Measurements from ENCODE around the gene LRRC4C. TPM values are rescaled to one million over a fixed set of nuclear protein-coding genes. Genes with fewer than 3 reads are reported as not detected.
"Not testable (repeated sequence)": the region's sequence is repeated elsewhere in the genome, so short reads cannot be mapped to it uniquely, and the experiment has no call there.

LRRC4C gene
- total RNA-seq, 2 experiments from 2014 or later = not detected

GRCh38 chr11:40204228-40204627, 1255.2 kb downstream of the LRRC4C start:
- DNase-seq (no peak), ATAC-seq (ENCODE audit: poor library complexity) (no peak)
- POLR2A ChIA-PET = no interaction called here
- H3K4me3 Mint-ChIP-seq = no peak overlapping the region
- no peaks in the 10 kb centered on the region for H3K36me3 Mint-ChIP-seq (ENCODE audit: low read depth)
- Histone ChIP-seq H3K27ac (ENCODE audit: low read depth in 1 of 2, low read length in 2 of 2) (no peak overlapping the region), H3K27me3 (ENCODE audit: control insufficient read depth in 1 of 2, insufficient read depth in 2 of 2, low read length in 2 of 2) (no peaks in the 10 kb centered on the region), H3K9me3 (ENCODE audit: control insufficient read depth in 1 of 2, insufficient read depth in 1 of 2, low read length in 2 of 2) (peaks cover 6 to 8% of the 10 kb centered on the region in 2 experiments), H3K36me3 (ENCODE audit: insufficient read depth, low read length) (no peaks in the 10 kb centered on the region), H3K4me1 (ENCODE audit: insufficient read depth, low read length) (no peaks in the 10 kb centered on the region), H3K4me3 (ENCODE audit: low read length) (no peak overlapping the region)
- no peak overlapping the region for H3K27ac Mint-ChIP-seq
- no peak for TF ChIP-seq CTCF (IDR thresholded peaks at IDR 0.05)
- H3K9me3 Mint-ChIP-seq = peaks cover 8% of the 10 kb centered on the region
- H3K4me1 Mint-ChIP-seq (ENCODE audit: low read depth) = no peaks in the 10 kb centered on the region
- CTCF ChIA-PET = no interaction called here
- H3K27me3 Mint-ChIP-seq = no peaks in the 10 kb centered on the region
- intact Hi-C loops (cut with DNase I, micrococcal nuclease) = no loop called here

GRCh38 chr11:40203606-40204005, 1255.8 kb downstream of the LRRC4C start:
- H3K36me3 Mint-ChIP-seq (ENCODE audit: low read depth) = no peaks in the 10 kb centered on the region
- no peak overlapping the region for H3K4me3 Mint-ChIP-seq
- Histone ChIP-seq H3K27ac (ENCODE audit: low read depth in 1 of 2, low read length in 2 of 2) (no peak overlapping the region), H3K4me3 (ENCODE audit: low read length) (no peak overlapping the region), H3K36me3 (ENCODE audit: insufficient read depth, low read length) (no peaks in the 10 kb centered on the region), H3K9me3 (ENCODE audit: control insufficient read depth in 1 of 2, insufficient read depth in 1 of 2, low read length in 2 of 2) (peaks cover 3 to 8% of the 10 kb centered on the region in 2 experiments), H3K27me3 (ENCODE audit: control insufficient read depth in 1 of 2, insufficient read depth in 2 of 2, low read length in 2 of 2) (no peaks in the 10 kb centered on the region), H3K4me1 (ENCODE audit: insufficient read depth, low read length) (no peaks in the 10 kb centered on the region)
- intact Hi-C loops (cut with DNase I, micrococcal nuclease) = no loop called here
- ChIA-PET POLR2A (no interaction called here), CTCF (no interaction called here)
- H3K4me1 Mint-ChIP-seq (ENCODE audit: low read depth) = no peaks in the 10 kb centered on the region
- H3K27me3 Mint-ChIP-seq = no peaks in the 10 kb centered on the region
- H3K9me3 Mint-ChIP-seq = peaks cover 10% of the 10 kb centered on the region
- ATAC-seq (ENCODE audit: poor library complexity) (no peak), DNase-seq (no peak)
- H3K27ac Mint-ChIP-seq = no peak overlapping the region
- no peak for TF ChIP-seq CTCF (IDR thresholded peaks at IDR 0.05)

GRCh38 chr11:40202589-40203270, 1256.7 kb downstream of the LRRC4C start:
- no peak overlapping the region for H3K27ac ChIP-seq (ENCODE audit: low read depth in 1 of 2, low read length in 2 of 2)
- intact Hi-C loops (cut with DNase I, micrococcal nuclease) = no loop called here
- peaks cover 7% of the 10 kb centered on the region for H3K9me3 Mint-ChIP-seq
- ChIA-PET CTCF (no interaction called here), POLR2A (no interaction called here)
- H3K27ac Mint-ChIP-seq = no peak overlapping the region
- no peaks in the 10 kb centered on the region for H3K4me1 Mint-ChIP-seq (ENCODE audit: low read depth)
- H3K27me3 ChIP-seq (ENCODE audit: control insufficient read depth in 1 of 2, insufficient read depth in 2 of 2, low read length in 2 of 2) = no peaks in the 10 kb centered on the region
- DNase-seq = no peak
- no peaks in the 10 kb centered on the region for H3K36me3 ChIP-seq (ENCODE audit: insufficient read depth, low read length)
- H3K4me3 ChIP-seq (ENCODE audit: low read length) = no peak overlapping the region
- no peak for TF ChIP-seq CTCF (IDR thresholded peaks at IDR 0.05)
- no peaks in the 10 kb centered on the region for H3K27me3 Mint-ChIP-seq
- H3K4me3 Mint-ChIP-seq = no peak overlapping the region
- no peak for ATAC-seq (ENCODE audit: poor library complexity)
- peaks cover 0 to 8% of the 10 kb centered on the region in 2 experiments for H3K9me3 ChIP-seq (ENCODE audit: control insufficient read depth in 1 of 2, insufficient read depth in 1 of 2, low read length in 2 of 2)
- no peaks in the 10 kb centered on the region for H3K36me3 Mint-ChIP-seq (ENCODE audit: low read depth)
- H3K4me1 ChIP-seq (ENCODE audit: insufficient read depth, low read length) = no peaks in the 10 kb centered on the region

- DNase-seq; H3K4me3 ChIP-seq (ENCODE audit: low read length); H3K27me3 Mint-ChIP-seq; CTCF ChIA-PET; H3K4me1 Mint-ChIP-seq (ENCODE audit: low read depth); intact Hi-C loops (cut with DNase I, micrococcal nuclease); H3K4me1 ChIP-seq (ENCODE audit: insufficient read depth, low read length); ATAC-seq (ENCODE audit: poor library complexity); H3K27me3 ChIP-seq (ENCODE audit: control insufficient read depth in 1 of 2, insufficient read depth in 2 of 2, low read length in 2 of 2); H3K36me3 Mint-ChIP-seq (ENCODE audit: low read depth); H3K4me3 Mint-ChIP-seq; H3K27ac ChIP-seq (ENCODE audit: low read depth in 1 of 2, low read length in 2 of 2); H3K36me3 ChIP-seq (ENCODE audit: insufficient read depth, low read length); POLR2A ChIA-PET; H3K27ac Mint-ChIP-seq: not testable (repeated sequence)
- peaks cover 10% of the 10 kb centered on the region for H3K9me3 Mint-ChIP-seq
- peaks cover 0 to 12% of the 10 kb centered on the region in 2 experiments for H3K9me3 ChIP-seq (ENCODE audit: control insufficient read depth in 1 of 2, insufficient read depth in 1 of 2, low read length in 2 of 2)
These were observed 1266.9 kb downstream of the LRRC4C start for GRCh38 chr11:40192590-40192989.

Data from CD4-positive, alpha-beta T cell (primary cell).